Hepatocyte (in vitro differentiated cells): ENCODE results near the gene C11orf86. TPM values are rescaled to one million over a fixed set of nuclear protein-coding genes. Genes with fewer than 3 reads are reported as not detected.

Experiments
- DNase-seq: peaks from one replicate; pipeline ENCODE4 v3.0.0-alpha.2; 2016; ENCODE audit warnings: low spot score
- H2AFZ ChIP-seq: fragments of 200-600 bp; sonication (generic); 2 replicates; pipeline ENCODE4 v1.6.0; 2016; ENCODE audit warnings: antibody characterized with exemption, mild to moderate bottlenecking
- H3K27ac ChIP-seq: fragments of 200-600 bp; sonication (generic); 2 replicates; pipeline ENCODE4 v1.5.1; 2016; ENCODE audit warnings: mild to moderate bottlenecking
- H3K27me3 ChIP-seq: fragments of 200-600 bp; sonication (generic); 2 replicates; pipeline ENCODE4 v1.6.1; 2016
- H3K36me3 ChIP-seq: fragments of 200-600 bp; sonication (generic); replicated peaks from 2 replicates; pipeline ENCODE4 v1.5.1; 2016; ENCODE audit warnings: low read depth; ENCODE audit not compliant: insufficient read depth
- H3K4me1 ChIP-seq: fragments of 200-600 bp; sonication (generic); 2 replicates; pipeline ENCODE4 v1.5.1; 2016; ENCODE audit warnings: mild to moderate bottlenecking, moderate library complexity; ENCODE audit not compliant: insufficient read depth
- H3K4me2 ChIP-seq: fragments of 200-600 bp; sonication (generic); 2 replicates; pipeline ENCODE4 v1.6.0; 2016
- H3K4me3 ChIP-seq: fragments of 200-600 bp; sonication (generic); 2 replicates; pipeline ENCODE4 v1.5.1; 2016; ENCODE audit warnings: mild to moderate bottlenecking
- H3K79me2 ChIP-seq: fragments of 200-600 bp; sonication (generic); 2 replicates; pipeline ENCODE4 v1.6.0; 2017; ENCODE audit warnings: mild to moderate bottlenecking
- H3K9me2 ChIP-seq: fragments of 200-600 bp; sonication (generic); replicated peaks from 2 replicates; pipeline ENCODE4 v1.6.0; 2017; ENCODE audit warnings: mild to moderate bottlenecking; ENCODE audit not compliant: insufficient read depth
- H3K9me3 ChIP-seq: fragments of 200-600 bp; sonication (generic); 2 replicates; pipeline ENCODE4 v1.5.1; 2016; ENCODE audit warnings: low read depth, mild to moderate bottlenecking
- H4K20me1 ChIP-seq: fragments of 200-600 bp; sonication (generic); 2 replicates; pipeline ENCODE4 v1.6.0; 2016; ENCODE audit warnings: mild to moderate bottlenecking; ENCODE audit not compliant: insufficient read depth, poor library complexity, severe bottlenecking
- EZH2 ChIP-seq: fragments of 200-600 bp; sonication (generic); IDR thresholded peaks from 2 replicates; pipeline ENCODE4 v1.6.1; 2016; ENCODE audit warnings: antibody characterized with exemption, mild to moderate bottlenecking, borderline replicate concordance
- EZH2phosphoT487 ChIP-seq: fragments of 200-600 bp; sonication (generic); IDR thresholded peaks from one replicate; pipeline ENCODE4 v1.6.1; 2018; ENCODE audit warnings: antibody characterized with exemption, mild to moderate bottlenecking, low read depth, moderate library complexity; ENCODE audit not compliant: unreplicated experiment, severe bottlenecking
- WGBS: methylation state at CpG from one replicate; pipeline ENCODE4 v1.1.6; 2016; ENCODE audit warnings: low lambda C conversion rate; ENCODE audit errors: missing lambda C conversion rate; 5-methylcytosine and 5-hydroxymethylcytosine counted together
- polyA plus RNA-seq: library from polyadenylated mRNA; unstranded; fragments of >200 nt; fragmentation: Nextera tagmentation; extraction: Ambion mirVana; gene quantifications from 2 replicates; pipeline ENCODE4 v1.2.1, GENCODE V29; 2016
- total RNA-seq: library from RNA; depleted of rRNA; stranded (reverse); fragments of >200 nt; gene quantifications from 2 replicates; pipeline ENCODE4 v1.2.3, GENCODE V29; 2014
- TF ChIP-seq, protein P1 (sequence below): fragments of 200-600 bp; sonication (generic); IDR thresholded peaks from 2 replicates; pipeline ENCODE4 v1.5.1; 2016; ENCODE audit warnings: antibody characterized with exemption, mild to moderate bottlenecking; ENCODE audit not compliant: poor library complexity

The C11orf86 gene
- total and polyA plus RNA-seq, 2 experiments from 2014 or later = 1.5 to 2.6 TPM

DNA sequence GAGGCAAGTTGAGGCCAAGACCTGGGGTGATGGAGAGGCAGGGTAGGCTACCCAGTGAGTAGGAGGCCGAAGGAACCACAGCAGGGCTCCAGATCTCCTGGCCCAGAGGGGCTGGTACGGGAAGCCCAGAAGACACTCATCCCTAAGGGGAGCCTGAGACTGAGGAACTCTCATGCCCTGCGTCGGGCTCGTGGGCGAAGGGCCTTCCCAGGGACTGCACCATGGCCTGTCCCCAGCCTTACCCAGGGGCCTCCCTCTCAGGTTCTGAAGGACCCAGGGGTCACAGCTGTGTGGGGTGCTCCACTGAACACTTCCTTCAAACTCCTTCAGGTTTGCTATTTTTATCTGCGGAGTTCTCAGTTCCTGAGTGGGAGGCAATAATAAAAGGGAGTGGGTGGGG is 32.0 kb downstream of the C11orf86 start:
- no peaks in the 10 kb centered on the region for H3K36me3 ChIP-seq
- H3K9me3 ChIP-seq = no peaks in the 10 kb centered on the region
- H3K27me3 ChIP-seq = no peaks in the 10 kb centered on the region
- TF ChIP-seq, protein P1, sequence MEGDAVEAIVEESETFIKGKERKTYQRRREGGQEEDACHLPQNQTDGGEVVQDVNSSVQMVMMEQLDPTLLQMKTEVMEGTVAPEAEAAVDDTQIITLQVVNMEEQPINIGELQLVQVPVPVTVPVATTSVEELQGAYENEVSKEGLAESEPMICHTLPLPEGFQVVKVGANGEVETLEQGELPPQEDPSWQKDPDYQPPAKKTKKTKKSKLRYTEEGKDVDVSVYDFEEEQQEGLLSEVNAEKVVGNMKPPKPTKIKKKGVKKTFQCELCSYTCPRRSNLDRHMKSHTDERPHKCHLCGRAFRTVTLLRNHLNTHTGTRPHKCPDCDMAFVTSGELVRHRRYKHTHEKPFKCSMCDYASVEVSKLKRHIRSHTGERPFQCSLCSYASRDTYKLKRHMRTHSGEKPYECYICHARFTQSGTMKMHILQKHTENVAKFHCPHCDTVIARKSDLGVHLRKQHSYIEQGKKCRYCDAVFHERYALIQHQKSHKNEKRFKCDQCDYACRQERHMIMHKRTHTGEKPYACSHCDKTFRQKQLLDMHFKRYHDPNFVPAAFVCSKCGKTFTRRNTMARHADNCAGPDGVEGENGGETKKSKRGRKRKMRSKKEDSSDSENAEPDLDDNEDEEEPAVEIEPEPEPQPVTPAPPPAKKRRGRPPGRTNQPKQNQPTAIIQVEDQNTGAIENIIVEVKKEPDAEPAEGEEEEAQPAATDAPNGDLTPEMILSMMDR = no peak
- TF ChIP-seq EZH2 (no peak), EZH2phosphoT487 (no peak)
- H3K4me2 ChIP-seq = no peak overlapping the region
- H3K9me2 ChIP-seq = no peaks in the 10 kb centered on the region
- 98% methylated on average over 7 of the region's 7 CpGs for WGBS
- H3K4me1 ChIP-seq = no peaks in the 10 kb centered on the region
- no peak overlapping the region for H3K27ac ChIP-seq
- no peaks in the 10 kb centered on the region for H3K79me2 ChIP-seq
- no peaks in the 10 kb centered on the region for H4K20me1 ChIP-seq
- no peak overlapping the region for H2AFZ ChIP-seq
- no peak for DNase-seq
- H3K4me3 ChIP-seq = no peak overlapping the region

GRCh38 chr11:67010296-67010905 is 35.3 kb downstream of the C11orf86 start:
- Histone ChIP-seq H3K9me3 (no peaks in the 10 kb centered on the region), H3K4me2 (no peak overlapping the region), H2AFZ (no peak overlapping the region), H3K4me3 (no peak overlapping the region), H3K36me3 (no peaks in the 10 kb centered on the region), H3K4me1 (no peaks in the 10 kb centered on the region), H3K27me3 (no peaks in the 10 kb centered on the region), H3K9me2 (no peaks in the 10 kb centered on the region), H3K79me2 (no peaks in the 10 kb centered on the region), H4K20me1 (no peaks in the 10 kb centered on the region), H3K27ac (no peak overlapping the region)
- 88% methylated on average over 7 of the region's 7 CpGs for WGBS
- no peak for DNase-seq
- TF ChIP-seq EZH2 = no peak
- TF ChIP-seq EZH2phosphoT487 = no peak
- TF ChIP-seq, protein P1 = no peak

- no peaks in the 10 kb centered on the region for H4K20me1 ChIP-seq
- no peak overlapping the region for H2AFZ ChIP-seq
- H3K27ac ChIP-seq = no peak overlapping the region
- no peaks in the 10 kb centered on the region for H3K9me2 ChIP-seq
- DNase-seq = no peak
- no peaks in the 10 kb centered on the region for H3K36me3 ChIP-seq
- no peaks in the 10 kb centered on the region for H3K4me1 ChIP-seq
- H3K9me3 ChIP-seq = no peaks in the 10 kb centered on the region
- H3K4me3 ChIP-seq = no peak overlapping the region
- no peaks in the 10 kb centered on the region for H3K79me2 ChIP-seq
- no peaks in the 10 kb centered on the region for H3K27me3 ChIP-seq
- WGBS = 96% methylated on average over 11 of the region's 11 CpGs
- TF ChIP-seq EZH2 (no peak), EZH2phosphoT487 (no peak)
- TF ChIP-seq, protein P1 = no peak
- no peak overlapping the region for H3K4me2 ChIP-seq
Measured at GRCh38 chr11:67013511-67014045, 38.5 kb downstream of the C11orf86 start.
